Measurements from ENCODE around the gene IFIT2.

IFIT2 gene

GRCh38 chr10:89294721-89295239, 7.1 kb upstream of the IFIT2 start:
- Mint-ChIP-seq H3K4me1 (ENCODE audit: low read depth) (peaks cover 9% of the 10 kb centered on the region), H3K4me3 (no peak overlapping the region), H3K9me3 (peaks cover 18% of the 10 kb centered on the region), H3K36me3 (ENCODE audit: low read depth) (no peaks in the 10 kb centered on the region), H3K27me3 (ENCODE audit: low read depth) (peaks cover 42% of the 10 kb centered on the region), H3K27ac (no peak overlapping the region)

GRCh38 chr10:89295597-89295996, 6.2 kb upstream of the IFIT2 start:
- no peak overlapping the region for H3K4me3 Mint-ChIP-seq
- H3K9me3 Mint-ChIP-seq, result peaks cover 21% of the 10 kb centered on the region
- no peaks in the 10 kb centered on the region for H3K36me3 Mint-ChIP-seq (ENCODE audit: low read depth)
- no peak overlapping the region for H3K27ac Mint-ChIP-seq
- peaks cover 9% of the 10 kb centered on the region for H3K4me1 Mint-ChIP-seq (ENCODE audit: low read depth)
- H3K27me3 Mint-ChIP-seq (ENCODE audit: low read depth), result peaks cover 42% of the 10 kb centered on the region

- H3K36me3 Mint-ChIP-seq (ENCODE audit: low read depth), result peaks cover 2% of the 10 kb centered on the region
- H3K4me3 Mint-ChIP-seq, result no peak overlapping the region
- peaks cover 21% of the 10 kb centered on the region for H3K9me3 Mint-ChIP-seq
- no peak overlapping the region for H3K27ac Mint-ChIP-seq
- H3K27me3 Mint-ChIP-seq (ENCODE audit: low read depth), result peaks cover 47% of the 10 kb centered on the region
- peaks cover 11% of the 10 kb centered on the region for H3K4me1 Mint-ChIP-seq (ENCODE audit: low read depth)
Measured at GRCh38 chr10:89296220-89296648, 5.6 kb upstream of the IFIT2 start.

- Mint-ChIP-seq H3K4me3 (no peak overlapping the region), H3K36me3 (ENCODE audit: low read depth) (peaks cover 2% of the 10 kb centered on the region), H3K27ac (no peak overlapping the region), H3K9me3 (peaks cover 21% of the 10 kb centered on the region), H3K27me3 (ENCODE audit: low read depth) (peaks cover 47% of the 10 kb centered on the region), H3K4me1 (ENCODE audit: low read depth) (peaks cover 19% of the 10 kb centered on the region)
Measured at GRCh38 chr10:89297356-89297755, 4.5 kb upstream of the IFIT2 start.

- Mint-ChIP-seq H3K27me3 (ENCODE audit: low read depth) (peaks cover 47% of the 10 kb centered on the region), H3K9me3 (peaks cover 21% of the 10 kb centered on the region), H3K27ac (peak overlapping the region; percentile 43), H3K4me1 (ENCODE audit: low read depth) (peaks cover 24% of the 10 kb centered on the region), H3K36me3 (ENCODE audit: low read depth) (peaks cover 2% of the 10 kb centered on the region), H3K4me3 (no peak overlapping the region)
Measured at GRCh38 chr10:89297791-89298190, 4.1 kb upstream of the IFIT2 start.

- Mint-ChIP-seq H3K27ac (no peak overlapping the region), H3K4me3 (no peak overlapping the region), H3K9me3 (peaks cover 21% of the 10 kb centered on the region), H3K4me1 (ENCODE audit: low read depth) (peaks cover 30% of the 10 kb centered on the region), H3K36me3 (ENCODE audit: low read depth) (peaks cover 4% of the 10 kb centered on the region), H3K27me3 (ENCODE audit: low read depth) (peaks cover 46% of the 10 kb centered on the region)
Measured at GRCh38 chr10:89299031-89299430, 2.8 kb upstream of the IFIT2 start.

GRCh38 chr10:89301232-89301631, 614 bp upstream of the IFIT2 start:
- Mint-ChIP-seq H3K36me3 (ENCODE audit: low read depth) (peaks cover 7% of the 10 kb centered on the region), H3K27me3 (ENCODE audit: low read depth) (peaks cover 57% of the 10 kb centered on the region), H3K9me3 (peaks cover 21% of the 10 kb centered on the region), H3K4me3 (peak overlapping the region; percentile 75), H3K4me1 (ENCODE audit: low read depth) (peaks cover 25% of the 10 kb centered on the region), H3K27ac (no peak overlapping the region)

- peaks cover 23% of the 10 kb centered on the region for H3K4me1 Mint-ChIP-seq (ENCODE audit: low read depth)
- H3K27me3 Mint-ChIP-seq (ENCODE audit: low read depth), result peaks cover 51% of the 10 kb centered on the region
- no peak overlapping the region for H3K27ac Mint-ChIP-seq
- peaks cover 20% of the 10 kb centered on the region for H3K9me3 Mint-ChIP-seq
- peaks cover 9% of the 10 kb centered on the region for H3K36me3 Mint-ChIP-seq (ENCODE audit: low read depth)
- H3K4me3 Mint-ChIP-seq, result peak overlapping the region; percentile 75
Measured at GRCh38 chr10:89302625-89303024, 779 bp downstream of the IFIT2 start.

GRCh38 chr10:89303161-89303560, 1.3 kb downstream of the IFIT2 start:
- Mint-ChIP-seq H3K27ac (no peak overlapping the region), H3K36me3 (ENCODE audit: low read depth) (peaks cover 9% of the 10 kb centered on the region)

GRCh38 chr10:89304026-89304425, 2.2 kb downstream of the IFIT2 start:
- peaks cover 23% of the 10 kb centered on the region for H3K4me1 Mint-ChIP-seq (ENCODE audit: low read depth)
- no peak overlapping the region for H3K27ac Mint-ChIP-seq
- peaks cover 9% of the 10 kb centered on the region for H3K36me3 Mint-ChIP-seq (ENCODE audit: low read depth)
- H3K27me3 Mint-ChIP-seq (ENCODE audit: low read depth), result peaks cover 39% of the 10 kb centered on the region
- no peak overlapping the region for H3K4me3 Mint-ChIP-seq
- peaks cover 10% of the 10 kb centered on the region for H3K9me3 Mint-ChIP-seq

More at GRCh38 chr10:89303161-89303560, 1.3 kb downstream of the IFIT2 start:
- Mint-ChIP-seq H3K27me3 (ENCODE audit: low read depth) (peaks cover 45% of the 10 kb centered on the region), H3K9me3 (peaks cover 16% of the 10 kb centered on the region), H3K4me1 (ENCODE audit: low read depth) (peaks cover 23% of the 10 kb centered on the region), H3K4me3 (peak overlapping the region; percentile 47)

GRCh38 chr10:89304446-89304845, 2.6 kb downstream of the IFIT2 start:
- Mint-ChIP-seq H3K27ac (no peak overlapping the region), H3K4me1 (ENCODE audit: low read depth) (peaks cover 23% of the 10 kb centered on the region), H3K9me3 (peaks cover 6% of the 10 kb centered on the region), H3K36me3 (ENCODE audit: low read depth) (peaks cover 9% of the 10 kb centered on the region), H3K27me3 (ENCODE audit: low read depth) (peaks cover 39% of the 10 kb centered on the region), H3K4me3 (no peak overlapping the region)

GRCh38 chr10:89304925-89305324, 3.1 kb downstream of the IFIT2 start:
- Mint-ChIP-seq H3K36me3 (ENCODE audit: low read depth) (peaks cover 9% of the 10 kb centered on the region), H3K9me3 (peaks cover 1% of the 10 kb centered on the region), H3K27me3 (ENCODE audit: low read depth) (peaks cover 37% of the 10 kb centered on the region), H3K4me1 (ENCODE audit: low read depth) (peaks cover 23% of the 10 kb centered on the region), H3K4me3 (no peak overlapping the region), H3K27ac (no peak overlapping the region)

GRCh38 chr10:89305766-89306433, 4.1 kb downstream of the IFIT2 start:
- Mint-ChIP-seq H3K4me3 (no peak overlapping the region), H3K9me3 (no peaks in the 10 kb centered on the region), H3K36me3 (ENCODE audit: low read depth) (peaks cover 9% of the 10 kb centered on the region), H3K4me1 (ENCODE audit: low read depth) (peaks cover 22% of the 10 kb centered on the region), H3K27me3 (ENCODE audit: low read depth) (peaks cover 38% of the 10 kb centered on the region), H3K27ac (no peak overlapping the region)

- H3K27me3 Mint-ChIP-seq (ENCODE audit: low read depth), result peaks cover 36% of the 10 kb centered on the region
- H3K4me3 Mint-ChIP-seq, result no peak overlapping the region
- peaks cover 7% of the 10 kb centered on the region for H3K36me3 Mint-ChIP-seq (ENCODE audit: low read depth)
- no peaks in the 10 kb centered on the region for H3K9me3 Mint-ChIP-seq
- H3K27ac Mint-ChIP-seq, result no peak overlapping the region
- H3K4me1 Mint-ChIP-seq (ENCODE audit: low read depth), result peaks cover 19% of the 10 kb centered on the region
Measured at GRCh38 chr10:89306434-89307268, 4.8 kb downstream of the IFIT2 start.

GRCh38 chr10:89307269-89307577, 5.4 kb downstream of the IFIT2 start:
- peaks cover 14% of the 10 kb centered on the region for H3K4me1 Mint-ChIP-seq (ENCODE audit: low read depth)
- H3K4me3 Mint-ChIP-seq, result no peak overlapping the region
- peaks cover 7% of the 10 kb centered on the region for H3K36me3 Mint-ChIP-seq (ENCODE audit: low read depth)
- H3K9me3 Mint-ChIP-seq, result no peaks in the 10 kb centered on the region
- H3K27ac Mint-ChIP-seq, result no peak overlapping the region
- peaks cover 40% of the 10 kb centered on the region for H3K27me3 Mint-ChIP-seq (ENCODE audit: low read depth)
